Tibial nerve (tissue), 3 donors: ENCODE measurements around the gene GMCL2.

Source experiments
- POLR2A ChIP-seq, 2 donors: fragments of 450-650 bp; IDR thresholded peaks; one replicate each; pipeline ENCODE4 v1.6.1; 2017; ENCODE audit warnings: antibody characterized with exemption in 2 of 2, mild to moderate bottlenecking in 2 of 2, moderate library complexity in 2 of 2
- TF ChIP-seq, protein P1 (sequence below), 5 experiments: fragments of 200-600 bp in 3 of 5; fragments of 450-650 bp in 2 of 5; sonication (generic) in 3 of 5; IDR thresholded peaks; one replicate each; pipeline ENCODE4 v1.5.1; 2016 to 2019; ENCODE audit warnings: antibody characterized with exemption in 5 of 5, mild to moderate bottlenecking in 3 of 5, moderate library complexity in 2 of 5

DNA sequence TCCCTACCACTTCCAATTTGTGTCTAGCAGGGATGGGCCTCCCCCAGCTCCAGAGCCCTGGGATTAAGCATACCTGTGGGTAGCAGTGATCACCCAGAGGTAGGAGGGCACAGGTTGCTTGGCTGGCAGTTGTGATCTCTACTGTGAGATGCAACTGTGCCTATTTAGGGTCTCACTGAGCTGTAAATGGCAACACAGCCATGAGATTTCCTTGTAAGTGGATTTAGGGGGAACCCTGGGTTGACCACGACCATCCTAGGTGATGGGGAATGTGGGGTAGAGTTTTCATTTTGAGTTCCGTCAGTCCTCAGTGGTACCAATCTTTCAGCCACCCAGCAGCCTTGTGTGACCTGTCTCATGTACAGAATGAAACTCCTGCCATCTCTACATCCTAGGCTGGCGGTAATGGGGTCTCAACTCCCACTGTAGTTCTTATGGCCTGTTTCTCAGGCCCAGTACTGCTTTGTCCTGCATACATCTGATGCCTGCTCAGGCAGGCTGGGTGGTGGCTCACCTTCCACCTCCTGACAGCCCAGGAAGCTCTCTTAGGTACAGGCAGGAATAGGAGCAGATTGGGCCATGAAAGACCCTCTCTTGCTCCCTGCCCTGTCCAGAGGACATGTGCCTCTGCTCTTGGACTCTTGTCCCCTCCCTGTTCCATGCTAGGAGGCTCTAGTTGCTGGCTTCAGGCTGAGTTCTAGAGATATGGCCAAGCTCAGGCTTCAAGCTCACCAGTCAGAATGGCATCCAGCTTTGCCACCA is 25.3 kb upstream of the GMCL2 start:
- TF ChIP-seq, protein P1, sequence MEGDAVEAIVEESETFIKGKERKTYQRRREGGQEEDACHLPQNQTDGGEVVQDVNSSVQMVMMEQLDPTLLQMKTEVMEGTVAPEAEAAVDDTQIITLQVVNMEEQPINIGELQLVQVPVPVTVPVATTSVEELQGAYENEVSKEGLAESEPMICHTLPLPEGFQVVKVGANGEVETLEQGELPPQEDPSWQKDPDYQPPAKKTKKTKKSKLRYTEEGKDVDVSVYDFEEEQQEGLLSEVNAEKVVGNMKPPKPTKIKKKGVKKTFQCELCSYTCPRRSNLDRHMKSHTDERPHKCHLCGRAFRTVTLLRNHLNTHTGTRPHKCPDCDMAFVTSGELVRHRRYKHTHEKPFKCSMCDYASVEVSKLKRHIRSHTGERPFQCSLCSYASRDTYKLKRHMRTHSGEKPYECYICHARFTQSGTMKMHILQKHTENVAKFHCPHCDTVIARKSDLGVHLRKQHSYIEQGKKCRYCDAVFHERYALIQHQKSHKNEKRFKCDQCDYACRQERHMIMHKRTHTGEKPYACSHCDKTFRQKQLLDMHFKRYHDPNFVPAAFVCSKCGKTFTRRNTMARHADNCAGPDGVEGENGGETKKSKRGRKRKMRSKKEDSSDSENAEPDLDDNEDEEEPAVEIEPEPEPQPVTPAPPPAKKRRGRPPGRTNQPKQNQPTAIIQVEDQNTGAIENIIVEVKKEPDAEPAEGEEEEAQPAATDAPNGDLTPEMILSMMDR (IDR thresholded peaks at IDR 0.05), result no peak
- no peak for TF ChIP-seq POLR2A (IDR thresholded peaks at IDR 0.05)
